Amygdala (tissue), 56 donors: ENCODE data around the gene INPP4B.
"Not testable (repeated sequence)": the region's sequence is repeated elsewhere in the genome, so short reads cannot be mapped to it uniquely, and the experiment has no call there.

Experiments used
- DNase-seq, 56 donors: peaks; one replicate each; lab custom pipeline; 2025; lab: John Stamatoyannopoulos, UW

INPP4B gene

GRCh38 chr4:142068304-142068703, 777.8 kb downstream of the INPP4B start:
- not testable (repeated sequence) for DNase-seq

GRCh38 chr4:142066562-142066961, 779.5 kb downstream of the INPP4B start:
- not testable (repeated sequence) for DNase-seq

GRCh38 chr4:142065086-142065647, 780.9 kb downstream of the INPP4B start:
- DNase-seq: no peak

- no peak for DNase-seq
Measured at GRCh38 chr4:142064181-142064580, 781.9 kb downstream of the INPP4B start.

GRCh38 chr4:142045996-142046395, 800.1 kb downstream of the INPP4B start:
- no peak for DNase-seq

- DNase-seq: no peak
Measured at GRCh38 chr4:142044271-142044670, 801.8 kb downstream of the INPP4B start.

GRCh38 chr4:142043509-142043908, 802.6 kb downstream of the INPP4B start:
- DNase-seq: no peak

GRCh38 chr4:142041788-142042187, 804.3 kb downstream of the INPP4B start:
- DNase-seq: no peak

- DNase-seq: no peak
Measured at GRCh38 chr4:142040043-142040442, 806.1 kb downstream of the INPP4B start.

- DNase-seq: no peak
Measured at GRCh38 chr4:142036795-142037583, 809.1 kb downstream of the INPP4B start.

- no peak for DNase-seq
Measured at GRCh38 chr4:142035566-142035965, 810.5 kb downstream of the INPP4B start.

- no peak for DNase-seq
Measured at GRCh38 chr4:142034101-142034500, 812.0 kb downstream of the INPP4B start.

- no peak for DNase-seq
Measured at GRCh38 chr4:142030010-142030409, 816.1 kb downstream of the INPP4B start.

GRCh38 chr4:142021761-142022160, 824.3 kb downstream of the INPP4B start:
- DNase-seq: no peak

- no peak for DNase-seq
Measured at GRCh38 chr4:142021181-142021580, 824.9 kb downstream of the INPP4B start.

- no peak for DNase-seq
Measured at GRCh38 chr4:142016031-142016430, 830.1 kb downstream of the INPP4B start.

GRCh38 chr4:142009751-142010150, 836.4 kb downstream of the INPP4B start:
- no peak for DNase-seq

- no peak for DNase-seq
Measured at GRCh38 chr4:142005519-142005918, 840.6 kb downstream of the INPP4B start.

- DNase-seq: no peak
Measured at GRCh38 chr4:141999446-142000143, 846.5 kb downstream of the INPP4B start.

- no peak for DNase-seq
Measured at GRCh38 chr4:141995056-141995455, 851.0 kb downstream of the INPP4B start.

GRCh38 chr4:141977433-141977832, 868.7 kb downstream of the INPP4B start:
- no peak for DNase-seq
